ENCODE data around the gene GABRB2. TPM values are rescaled to one million over a fixed set of nuclear protein-coding genes. Genes with fewer than 3 reads are reported as not detected.

Gene GABRB2
- total and polyA plus RNA-seq, 2 experiments from 2014 or later, result 0.11 to 0.94 TPM

DNA sequence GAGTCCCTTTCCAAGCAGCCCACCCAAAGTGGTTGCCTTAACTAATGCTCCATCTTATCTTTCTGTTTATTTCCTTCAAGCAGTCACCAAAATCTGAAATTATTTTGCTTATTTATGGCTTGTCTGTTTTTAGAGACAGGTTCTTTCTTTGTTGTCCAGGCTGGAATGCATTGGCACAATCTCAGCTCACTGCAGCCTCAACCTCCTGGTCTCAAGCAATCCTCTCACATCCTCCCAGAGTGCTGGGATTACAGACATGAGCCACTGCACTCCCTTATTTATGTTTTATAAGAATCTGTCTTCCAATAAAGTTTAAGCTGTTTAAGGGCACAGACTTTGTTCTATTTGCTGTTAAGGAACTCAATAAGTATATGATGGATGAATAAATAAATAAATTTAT, 133.7 kb downstream of the GABRB2 start:
- H3K27ac Mint-ChIP-seq, result no peak overlapping the region
- TF ChIP-seq ETS1 (IDR thresholded peaks at IDR 0.05) (no peak), STAT1 (IDR thresholded peaks at IDR 0.05; ENCODE audit: unreplicated experiment) (no peak), REST (IDR thresholded peaks at IDR 0.05; ENCODE audit: unreplicated experiment) (no peak), ZNF462 (CRISPR knock-in tag; IDR thresholded peaks at IDR 0.05) (no peak)
- Histone ChIP-seq H3K36me3 (ENCODE audit: insufficient read depth) (no peaks in the 10 kb centered on the region), H3F3A (replicated peaks; ENCODE audit: low read depth) (no peaks in the 10 kb centered on the region), H3K79me2 (replicated peaks; ENCODE audit: insufficient read depth) (no peaks in the 10 kb centered on the region), H3K4me3 (no peak overlapping the region), H3K9me2 (ENCODE audit: insufficient read depth) (no peaks in the 10 kb centered on the region), H2AFZ (no peak overlapping the region), H4K20me1 (replicated peaks; ENCODE audit: insufficient read depth) (no peaks in the 10 kb centered on the region), H3K27ac (ENCODE audit: low read depth) (no peak overlapping the region), H3K4me2 (no peak overlapping the region), H3K27me3 (ENCODE audit: insufficient read depth) (no peaks in the 10 kb centered on the region), H3K4me1 (ENCODE audit: insufficient read depth) (no peaks in the 10 kb centered on the region)
- H3K36me3 Mint-ChIP-seq (ENCODE audit: low read depth), result no peaks in the 10 kb centered on the region
- ATAC-seq (no peak), DNase-seq (ENCODE audit: low spot score) (no peak)
- no peaks in the 10 kb centered on the region for H3K9me3 Mint-ChIP-seq
- H3K27me3 Mint-ChIP-seq (ENCODE audit: insufficient read depth, low read depth, poor library complexity), result no peaks in the 10 kb centered on the region
- H3K4me1 Mint-ChIP-seq, result no peaks in the 10 kb centered on the region
- H3K4me3 Mint-ChIP-seq, result no peak overlapping the region

Measured in GM23338 (cell line).